HEK293 (cell line): ENCODE measurements around the gene PSEN2.

ENCODE experiments used
- CTCF ChIA-PET: fragments of 350-600 bp; formaldehyde crosslinking; extraction: SDS; loops from one replicate; lab custom pipeline; 2021; ENCODE audit warnings: antibody characterized with exemption; lab: Yijun Ruan, JAX
- POLR2A ChIA-PET: fragments of 300-600 bp; formaldehyde crosslinking; extraction: SDS; loops from one replicate; lab custom pipeline; 2020; ENCODE audit warnings: antibody characterized with exemption, inconsistent platforms; lab: Yijun Ruan, JAX
- H3K27ac ChIP-seq: fragments of 200-500 bp; sonication (Bioruptor generic); 2 replicates; pipeline ENCODE4 v1.5.1; 2014; ENCODE audit warnings: low read depth, low read length, control low read depth, inconsistent platforms; ENCODE audit errors: extremely low read depth
- H3K36me3 ChIP-seq, 2 experiments: fragments of 200-500 bp in 1 of 2; sonication (Bioruptor generic) in 1 of 2; 1 replicate in 1 of 2; 2 replicates in 1 of 2; pipeline ENCODE4 v1.5.1; 2014 to 2017; ENCODE audit warnings: inconsistent platforms in 2 of 2, low read length in 2 of 2; ENCODE audit not compliant: control insufficient read depth in 2 of 2, insufficient read depth in 1 of 2
- H3K4me1 ChIP-seq: fragments of 200-500 bp; sonication (Bioruptor generic); 2 replicates; pipeline ENCODE4 v1.5.1; 2014; ENCODE audit warnings: mild to moderate bottlenecking, low read length, inconsistent platforms; ENCODE audit not compliant: control insufficient read depth, insufficient read depth
- H3K4me3 ChIP-seq: 2 replicates; pipeline ENCODE4 v1.5.1; 2011; ENCODE audit warnings: low read depth, mild to moderate bottlenecking, control low read depth, low read length, moderate library complexity
- H3K9me3 ChIP-seq: fragments of 200-500 bp; sonication (Bioruptor generic); 2 replicates; pipeline ENCODE4 v1.5.1; 2014; ENCODE audit warnings: low read depth, low read length, inconsistent platforms; ENCODE audit not compliant: control insufficient read depth, insufficient read depth
- GFI1B ChIP-seq: fragments of 450-650 bp; formaldehyde crosslinking; IDR thresholded peaks from 2 replicates; pipeline ENCODE4 v1.5.1; 2016; ENCODE audit warnings: missing biosample characterization, missing genetic modification characterization
- GLIS2 ChIP-seq: fragments of 450-650 bp; formaldehyde crosslinking; IDR thresholded peaks from 2 replicates; pipeline ENCODE4 v1.5.1; 2016; ENCODE audit warnings: missing biosample characterization, missing genetic modification characterization
- HOXA7 ChIP-seq: sonication (generic); formaldehyde crosslinking; IDR thresholded peaks from 2 replicates; pipeline ENCODE4 v1.8.1; 2022; ENCODE audit warnings: missing genetic modification reagents, borderline replicate concordance
- OVOL3 ChIP-seq: fragments of 450-650 bp; formaldehyde crosslinking; IDR thresholded peaks from 2 replicates; pipeline ENCODE4 v1.5.1; 2016; ENCODE audit warnings: missing biosample characterization, missing genetic modification characterization
- ZFP41 ChIP-seq: fragments of 450-650 bp; formaldehyde crosslinking; IDR thresholded peaks from 2 replicates; pipeline ENCODE4 v1.5.1; 2016; ENCODE audit warnings: missing biosample characterization, missing genetic modification characterization, borderline replicate concordance
- ZFP69B ChIP-seq: fragments of 450-650 bp; formaldehyde crosslinking; IDR thresholded peaks from 2 replicates; pipeline ENCODE4 v1.5.1; 2016; ENCODE audit warnings: missing biosample characterization, missing genetic modification characterization
- ZNF140 ChIP-seq: fragments of 450-650 bp; formaldehyde crosslinking; IDR thresholded peaks from 2 replicates; pipeline ENCODE4 v1.5.1; 2016; ENCODE audit warnings: missing biosample characterization, missing genetic modification characterization
- ZNF184 ChIP-seq: fragments of 450-650 bp; IDR thresholded peaks from 2 replicates; pipeline ENCODE4 v1.5.1; 2018; ENCODE audit warnings: missing biosample characterization, mild to moderate bottlenecking, missing genetic modification characterization
- ZNF24 ChIP-seq: fragments of 450-650 bp; formaldehyde crosslinking; IDR thresholded peaks from 2 replicates; pipeline ENCODE4 v1.5.1; 2016; ENCODE audit warnings: missing biosample characterization, missing genetic modification characterization
- ZNF248 ChIP-seq: fragments of 450-650 bp; formaldehyde crosslinking; IDR thresholded peaks from 2 replicates; pipeline ENCODE4 v1.5.1; 2017; ENCODE audit warnings: missing biosample characterization, missing genetic modification characterization
- ZNF292 ChIP-seq: fragments of 450-650 bp; formaldehyde crosslinking; IDR thresholded peaks from 2 replicates; pipeline ENCODE4 v1.5.1; 2016; ENCODE audit warnings: low read depth, missing biosample characterization, missing genetic modification characterization, borderline replicate concordance
- ZNF335 ChIP-seq: fragments of 450-650 bp; formaldehyde crosslinking; conservative IDR thresholded peaks from 2 replicates; pipeline ENCODE4 v1.5.1; 2016; ENCODE audit warnings: missing biosample characterization, missing genetic modification characterization
- ZNF394 ChIP-seq: fragments of 450-650 bp; formaldehyde crosslinking; IDR thresholded peaks from 2 replicates; pipeline ENCODE4 v1.5.1; 2016; ENCODE audit warnings: missing biosample characterization, missing genetic modification characterization, mild to moderate bottlenecking, moderate library complexity, borderline replicate concordance
- ZNF404 ChIP-seq: fragments of 450-650 bp; formaldehyde crosslinking; IDR thresholded peaks from 2 replicates; pipeline ENCODE4 v1.5.1; 2017; ENCODE audit warnings: missing biosample characterization, missing genetic modification characterization
- ZNF416 ChIP-seq: fragments of 450-650 bp; formaldehyde crosslinking; IDR thresholded peaks from 2 replicates; pipeline ENCODE4 v1.5.1; 2016; ENCODE audit warnings: missing biosample characterization, missing genetic modification characterization
- ZNF433 ChIP-seq: fragments of 450-650 bp; formaldehyde crosslinking; IDR thresholded peaks from 2 replicates; pipeline ENCODE4 v1.5.1; 2016; ENCODE audit warnings: missing biosample characterization, missing genetic modification characterization, low read depth
- ZNF488 ChIP-seq: fragments of 450-650 bp; formaldehyde crosslinking; IDR thresholded peaks from 2 replicates; pipeline ENCODE4 v1.5.1; 2016; ENCODE audit warnings: missing biosample characterization, missing genetic modification characterization
- ZNF529 ChIP-seq: fragments of 450-650 bp; formaldehyde crosslinking; IDR thresholded peaks from 2 replicates; pipeline ENCODE4 v1.5.1; 2017; ENCODE audit warnings: missing genetic modification characterization, missing biosample characterization; ENCODE audit not compliant: insufficient replicate concordance
- ZNF585B ChIP-seq: fragments of 450-650 bp; formaldehyde crosslinking; IDR thresholded peaks from 2 replicates; pipeline ENCODE4 v1.5.1; 2016; ENCODE audit warnings: missing biosample characterization, missing genetic modification characterization
- ZNF596 ChIP-seq: fragments of 450-650 bp; IDR thresholded peaks from 2 replicates; pipeline ENCODE4 v1.5.0; 2018; ENCODE audit warnings: missing biosample characterization, mild to moderate bottlenecking, missing genetic modification characterization, moderate library complexity
- ZNF629 ChIP-seq: fragments of 450-650 bp; formaldehyde crosslinking; IDR thresholded peaks from 2 replicates; pipeline ENCODE4 v1.5.1; 2017; ENCODE audit warnings: missing biosample characterization, missing genetic modification characterization
- ZNF768 ChIP-seq: fragments of 450-650 bp; formaldehyde crosslinking; IDR thresholded peaks from 2 replicates; pipeline ENCODE4 v1.5.1; 2018; ENCODE audit warnings: missing biosample characterization, mild to moderate bottlenecking, missing genetic modification characterization
- ZNF785 ChIP-seq: fragments of 450-650 bp; formaldehyde crosslinking; IDR thresholded peaks from 2 replicates; pipeline ENCODE4 v1.5.1; 2016; ENCODE audit warnings: missing biosample characterization, missing genetic modification characterization
- ZNF792 ChIP-seq: fragments of 450-650 bp; formaldehyde crosslinking; IDR thresholded peaks from 2 replicates; pipeline ENCODE4 v1.5.1; 2016; ENCODE audit warnings: missing biosample characterization, missing genetic modification characterization
- ZSCAN16 ChIP-seq: fragments of 450-650 bp; formaldehyde crosslinking; IDR thresholded peaks from 2 replicates; pipeline ENCODE4 v1.5.1; 2016; ENCODE audit warnings: missing biosample characterization, missing genetic modification characterization
- TF ChIP-seq, protein P1 (sequence below): fragments of 450-650 bp; formaldehyde crosslinking; IDR thresholded peaks from 2 replicates; pipeline ENCODE4 v1.5.1; 2016; ENCODE audit warnings: missing biosample characterization, missing genetic modification characterization
- TF ChIP-seq, protein P2 (sequence below): fragments of 450-650 bp; formaldehyde crosslinking; IDR thresholded peaks from 2 replicates; pipeline ENCODE4 v1.5.1; 2016; ENCODE audit warnings: missing biosample characterization, missing genetic modification characterization

The PSEN2 gene

GRCh38 chr1:226915672-226915995 is 45.2 kb downstream of the PSEN2 start (continued):
- TF ChIP-seq ZFP41 (tag by site-specific recombination) (no peak), ZNF585B (tag by site-specific recombination) (no peak), ZSCAN16 (no peak), ZNF184 (no peak), OVOL3 (tag by site-specific recombination) (no peak), ZNF335 (tag by site-specific recombination) (no peak), ZNF785 (tag by site-specific recombination) (no peak), ZFP69B (tag by site-specific recombination) (no peak)
- TF ChIP-seq, protein P1, sequence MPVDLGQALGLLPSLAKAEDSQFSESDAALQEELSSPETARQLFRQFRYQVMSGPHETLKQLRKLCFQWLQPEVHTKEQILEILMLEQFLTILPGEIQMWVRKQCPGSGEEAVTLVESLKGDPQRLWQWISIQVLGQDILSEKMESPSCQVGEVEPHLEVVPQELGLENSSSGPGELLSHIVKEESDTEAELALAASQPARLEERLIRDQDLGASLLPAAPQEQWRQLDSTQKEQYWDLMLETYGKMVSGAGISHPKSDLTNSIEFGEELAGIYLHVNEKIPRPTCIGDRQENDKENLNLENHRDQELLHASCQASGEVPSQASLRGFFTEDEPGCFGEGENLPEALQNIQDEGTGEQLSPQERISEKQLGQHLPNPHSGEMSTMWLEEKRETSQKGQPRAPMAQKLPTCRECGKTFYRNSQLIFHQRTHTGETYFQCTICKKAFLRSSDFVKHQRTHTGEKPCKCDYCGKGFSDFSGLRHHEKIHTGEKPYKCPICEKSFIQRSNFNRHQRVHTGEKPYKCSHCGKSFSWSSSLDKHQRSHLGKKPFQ (tag by site-specific recombination), result no peak

- CTCF ChIA-PET, result no interaction called here
- Histone ChIP-seq H3K4me3 (no peak overlapping the region), H3K36me3 (peaks cover 0 to 38% of the 10 kb centered on the region in 2 experiments; a peak in 2 of 3 replicates), H3K4me1 (no peaks in the 10 kb centered on the region), H3K27ac (no peak overlapping the region), H3K9me3 (no peaks in the 10 kb centered on the region)
- POLR2A ChIA-PET, result no interaction called here
- TF ChIP-seq ZNF248 (tag by site-specific recombination) (no peak), HOXA7 (no peak), ZNF404 (tag by site-specific recombination) (no peak), GLIS2 (tag by site-specific recombination) (no peak), GFI1B (tag by site-specific recombination) (no peak), ZNF433 (tag by site-specific recombination) (no peak)
- TF ChIP-seq, protein P2, sequence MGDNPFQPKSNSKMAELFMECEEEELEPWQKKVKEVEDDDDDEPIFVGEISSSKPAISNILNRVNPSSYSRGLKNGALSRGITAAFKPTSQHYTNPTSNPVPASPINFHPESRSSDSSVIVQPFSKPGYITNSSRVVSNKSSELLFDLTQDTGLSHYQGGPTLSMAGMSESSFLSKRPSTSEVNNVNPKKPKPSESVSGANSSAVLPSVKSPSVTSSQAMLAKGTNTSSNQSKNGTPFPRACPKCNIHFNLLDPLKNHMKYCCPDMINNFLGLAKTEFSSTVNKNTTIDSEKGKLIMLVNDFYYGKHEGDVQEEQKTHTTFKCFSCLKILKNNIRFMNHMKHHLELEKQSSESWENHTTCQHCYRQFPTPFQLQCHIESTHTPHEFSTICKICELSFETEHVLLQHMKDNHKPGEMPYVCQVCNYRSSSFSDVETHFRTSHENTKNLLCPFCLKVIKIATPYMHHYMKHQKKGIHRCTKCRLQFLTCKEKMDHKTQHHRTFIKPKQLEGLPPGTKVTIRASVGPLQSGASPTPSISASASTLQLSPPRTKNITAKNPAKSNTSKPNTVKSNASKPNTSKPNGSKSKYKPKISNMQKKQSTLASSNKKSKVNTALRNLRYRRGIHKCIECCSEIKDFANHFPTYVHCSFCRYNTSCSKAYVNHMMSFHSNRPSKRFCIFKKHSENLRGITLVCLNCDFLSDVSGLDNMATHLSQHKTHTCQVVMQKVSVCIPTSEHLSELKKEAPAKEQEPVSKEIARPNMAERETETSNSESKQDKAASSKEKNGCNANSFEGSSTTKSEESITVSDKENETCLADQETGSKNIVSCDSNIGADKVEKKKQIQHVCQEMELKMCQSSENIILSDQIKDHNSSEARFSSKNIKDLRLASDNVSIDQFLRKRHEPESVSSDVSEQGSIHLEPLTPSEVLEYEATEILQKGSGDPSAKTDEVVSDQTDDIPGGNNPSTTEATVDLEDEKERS (tag by site-specific recombination), result no peak
Observed at GRCh38 chr1:226916497-226916896, 46.1 kb downstream of the PSEN2 start.

DNA sequence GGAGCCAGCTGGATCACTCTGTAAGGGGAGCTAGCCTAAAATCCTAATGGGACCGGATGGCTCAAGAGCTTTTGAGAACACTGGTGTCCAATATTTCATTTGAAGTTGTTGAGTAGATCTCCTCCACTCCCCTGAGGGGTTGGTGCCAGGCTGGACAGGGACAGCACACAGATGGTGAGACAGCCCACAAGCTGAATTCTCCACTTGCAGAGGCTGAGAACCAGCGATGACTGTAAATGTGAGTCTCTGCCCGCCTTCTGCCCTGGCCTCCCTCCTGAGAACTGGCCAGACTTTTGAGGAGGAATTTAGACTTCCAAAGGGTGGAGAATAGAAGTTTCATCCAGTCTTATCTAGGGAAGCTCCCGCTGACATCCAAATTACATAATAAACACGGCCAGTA is 49.2 kb downstream of the PSEN2 start:
- no peaks in the 10 kb centered on the region for H3K4me1 ChIP-seq
- TF ChIP-seq ZNF433 (tag by site-specific recombination) (no peak), ZNF768 (tag by site-specific recombination) (no peak), ZNF140 (tag by site-specific recombination) (no peak), ZNF488 (tag by site-specific recombination) (no peak), ZNF394 (tag by site-specific recombination) (no peak), ZNF292 (tag by site-specific recombination) (no peak), ZNF585B (tag by site-specific recombination) (no peak), ZNF24 (tag by site-specific recombination) (no peak), GFI1B (tag by site-specific recombination) (no peak), ZNF529 (tag by site-specific recombination) (no peak), ZNF629 (tag by site-specific recombination) (no peak), ZNF596 (no peak), ZNF792 (tag by site-specific recombination) (no peak), ZNF416 (tag by site-specific recombination) (no peak), ZFP41 (tag by site-specific recombination) (no peak)
- CTCF ChIA-PET, result interaction anchor here (1.4 to 1.5 kb wide), 2 partner anchors 285 to 350 kb away, joined by 3 to 4 read pairs; no protein-coding TSS in a partner anchor
- POLR2A ChIA-PET, result interaction anchor here (1.0 kb wide), 1 partner anchor 20 kb away, joined by 4 read pairs; the partner anchor contains the start of gene COQ8A
- no peak overlapping the region for H3K4me3 ChIP-seq
- H3K27ac ChIP-seq, result no peak overlapping the region
- H3K9me3 ChIP-seq, result no peaks in the 10 kb centered on the region
- H3K36me3 ChIP-seq, result peaks cover 0 to 22% of the 10 kb centered on the region in 2 experiments; a peak in 1 of 3 replicates
